Measurements from ENCODE around the gene GCM1.

DNA sequence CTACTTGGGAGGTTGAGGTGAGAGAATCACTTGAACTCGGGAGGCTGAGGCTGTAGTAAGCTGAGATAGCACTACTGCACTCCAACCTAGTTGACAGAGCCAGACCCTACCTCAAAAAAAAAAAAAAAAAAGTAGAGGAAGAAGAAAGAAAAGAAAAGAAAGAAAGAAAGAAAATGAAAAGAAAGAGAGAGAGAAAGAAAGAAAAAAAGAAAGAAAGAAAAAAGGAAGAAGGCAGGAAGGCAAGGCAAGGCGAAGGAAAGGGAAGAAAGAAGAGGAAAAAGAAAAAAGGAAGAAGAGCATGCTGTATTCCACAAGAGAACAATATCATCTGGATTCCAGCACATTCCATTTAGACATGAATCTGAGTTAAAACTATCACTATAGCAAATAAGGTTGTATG lies 3.8 kb downstream of the GCM1 start:
- TF ChIP-seq, protein P1, sequence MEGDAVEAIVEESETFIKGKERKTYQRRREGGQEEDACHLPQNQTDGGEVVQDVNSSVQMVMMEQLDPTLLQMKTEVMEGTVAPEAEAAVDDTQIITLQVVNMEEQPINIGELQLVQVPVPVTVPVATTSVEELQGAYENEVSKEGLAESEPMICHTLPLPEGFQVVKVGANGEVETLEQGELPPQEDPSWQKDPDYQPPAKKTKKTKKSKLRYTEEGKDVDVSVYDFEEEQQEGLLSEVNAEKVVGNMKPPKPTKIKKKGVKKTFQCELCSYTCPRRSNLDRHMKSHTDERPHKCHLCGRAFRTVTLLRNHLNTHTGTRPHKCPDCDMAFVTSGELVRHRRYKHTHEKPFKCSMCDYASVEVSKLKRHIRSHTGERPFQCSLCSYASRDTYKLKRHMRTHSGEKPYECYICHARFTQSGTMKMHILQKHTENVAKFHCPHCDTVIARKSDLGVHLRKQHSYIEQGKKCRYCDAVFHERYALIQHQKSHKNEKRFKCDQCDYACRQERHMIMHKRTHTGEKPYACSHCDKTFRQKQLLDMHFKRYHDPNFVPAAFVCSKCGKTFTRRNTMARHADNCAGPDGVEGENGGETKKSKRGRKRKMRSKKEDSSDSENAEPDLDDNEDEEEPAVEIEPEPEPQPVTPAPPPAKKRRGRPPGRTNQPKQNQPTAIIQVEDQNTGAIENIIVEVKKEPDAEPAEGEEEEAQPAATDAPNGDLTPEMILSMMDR (IDR thresholded peaks at IDR 0.05; ENCODE audit: low read depth, low read length, poor library complexity, severe bottlenecking): no peak
- TF ChIP-seq EZH2phosphoT487 (IDR thresholded peaks at IDR 0.05; ENCODE audit: borderline replicate concordance, low read length): no peak
